Measurements from ENCODE around the gene KCTD20.
"Not testable (repeated sequence)": the region's sequence is repeated elsewhere in the genome, so short reads cannot be mapped to it uniquely, and the experiment has no call there.

The KCTD20 gene

DNA sequence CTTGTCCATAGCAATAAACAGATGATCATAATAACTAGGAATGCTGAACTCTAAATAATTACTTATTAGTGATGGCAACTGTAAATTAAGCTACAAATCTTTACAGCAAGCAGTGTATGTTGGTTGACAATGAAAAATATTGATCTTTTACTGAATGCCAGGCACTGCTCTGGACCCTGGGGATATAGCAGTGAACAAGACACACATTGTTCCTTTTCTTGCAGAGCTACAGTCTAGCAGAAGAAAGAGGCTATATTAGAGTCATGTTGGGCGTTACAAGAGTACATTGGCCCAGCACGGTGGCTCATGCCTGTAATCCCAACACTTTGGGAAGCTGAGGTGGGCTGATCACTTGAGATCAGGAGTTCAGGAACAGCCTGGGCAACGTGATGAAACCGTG, 11.6 kb upstream of the KCTD20 start:
- no peak overlapping the region for H3K4me3 ChIP-seq (ENCODE audit: low read length)

DNA sequence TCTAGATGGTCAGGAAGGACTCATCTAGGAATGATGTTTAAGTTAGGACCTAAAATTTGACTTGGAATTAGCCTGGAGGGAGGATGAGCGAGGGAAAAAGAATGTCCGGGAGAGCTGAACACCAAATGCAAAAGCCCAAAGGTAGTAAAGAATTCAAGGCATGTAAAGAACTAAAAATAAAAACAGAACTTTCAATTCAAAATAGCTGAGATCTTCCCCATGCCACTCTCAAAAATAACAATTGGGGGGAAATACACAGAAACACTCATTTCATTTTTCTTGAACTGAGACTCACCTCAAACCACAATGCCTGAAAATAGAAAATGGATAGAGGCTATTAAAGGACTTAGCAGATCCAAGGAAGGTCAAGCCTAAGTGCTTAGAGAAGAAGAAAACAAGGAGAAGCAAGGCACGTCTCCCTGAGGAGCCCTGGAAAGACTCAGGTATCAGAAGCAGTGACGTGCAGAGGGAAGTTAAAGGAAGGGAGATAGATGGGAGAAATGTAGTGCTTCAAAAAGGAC, 10.6 kb upstream of the KCTD20 start:
- no peak overlapping the region; the same call in 1 of the 2 replicates for H3K4me3 ChIP-seq (ENCODE audit: low read length)
- TF ChIP-seq ZNF274 (IDR thresholded peaks at IDR 0.05; ENCODE audit: low read depth, low read length), result no peak

More for the DNA sequence above, 11.6 kb upstream of the KCTD20 start:
- no peak for TF ChIP-seq ZNF274 (IDR thresholded peaks at IDR 0.05; ENCODE audit: low read depth, low read length)

DNA sequence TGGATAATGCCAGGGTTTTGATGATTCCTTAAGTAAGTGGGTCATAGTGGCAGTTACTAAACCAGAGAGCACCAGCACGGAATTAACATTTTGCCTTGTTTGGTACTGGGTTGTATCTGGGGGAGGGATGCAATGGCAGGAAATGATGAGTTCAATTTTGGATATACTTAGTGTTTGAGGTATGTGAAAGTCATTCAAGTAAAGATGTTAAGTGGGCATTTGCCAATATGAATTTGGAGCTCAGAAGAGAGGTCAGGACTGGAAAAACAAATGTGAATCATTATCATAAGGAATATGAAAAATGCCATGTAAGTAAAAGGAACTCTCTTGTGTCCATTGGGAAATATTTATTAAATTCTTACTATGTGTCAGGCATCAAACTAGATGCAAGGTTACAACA, 6.3 kb upstream of the KCTD20 start:
- no peak overlapping the region for H3K4me3 ChIP-seq (ENCODE audit: low read length)
- no peak for TF ChIP-seq ZNF274 (IDR thresholded peaks at IDR 0.05; ENCODE audit: low read depth, low read length)

DNA sequence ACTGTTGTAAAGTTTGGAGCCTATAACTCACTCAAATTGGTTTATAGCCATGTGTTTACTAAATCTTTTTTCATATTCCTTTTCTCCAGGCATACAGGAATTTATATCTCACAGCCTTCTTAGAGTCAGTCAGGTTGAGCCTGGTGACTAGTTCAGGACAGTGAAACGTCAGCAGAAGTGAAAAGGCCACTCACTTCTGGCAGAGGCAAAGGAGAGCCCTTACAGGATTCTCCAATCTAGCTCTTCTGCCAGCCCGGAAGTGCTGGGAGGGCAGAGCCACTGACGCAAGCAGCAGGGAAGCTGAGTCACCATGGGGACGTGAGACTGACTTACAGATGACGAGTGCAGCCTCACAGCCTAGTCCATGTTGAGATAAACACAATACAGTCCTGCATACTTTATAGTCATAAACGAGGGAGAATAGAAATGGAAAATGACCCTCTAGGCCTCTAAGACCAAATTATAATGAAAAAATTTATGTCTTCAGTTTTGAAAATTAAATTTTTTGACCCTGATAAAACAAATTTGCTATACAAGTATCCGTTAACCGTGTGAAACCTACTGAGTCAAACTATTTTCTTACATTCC, 1.4 kb upstream of the KCTD20 start:
- no peak for TF ChIP-seq ZNF274 (IDR thresholded peaks at IDR 0.05; ENCODE audit: low read depth, low read length)
- H3K4me3 ChIP-seq (ENCODE audit: low read length), result no peak overlapping the region

DNA sequence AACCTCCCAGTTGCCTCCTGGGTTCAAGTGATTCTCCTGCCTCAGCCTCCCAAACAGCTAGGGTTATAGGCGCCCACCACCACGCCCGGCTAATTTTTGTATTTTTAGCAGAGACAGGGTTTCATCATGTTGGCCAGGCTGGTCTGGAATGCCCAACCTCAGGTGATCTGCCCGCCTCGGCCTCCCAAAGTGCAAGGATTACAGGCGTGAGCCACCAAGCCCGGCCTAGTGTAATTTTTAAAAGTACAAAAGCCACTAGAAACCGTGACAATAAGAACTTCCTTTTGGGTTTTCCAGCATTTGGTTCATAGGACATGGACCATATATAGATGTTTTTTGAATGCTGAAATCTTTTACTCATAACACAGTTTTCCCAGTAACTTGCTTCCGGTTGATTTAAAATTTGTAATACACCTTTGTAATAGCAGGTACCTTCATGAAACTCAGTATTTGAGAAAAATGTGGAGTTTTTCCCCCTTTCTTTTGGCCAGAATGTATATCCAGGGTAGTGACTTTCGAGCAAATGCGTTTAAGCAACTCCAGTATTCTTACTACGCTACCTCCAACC, 613 bp upstream of the KCTD20 start:
- no peak for TF ChIP-seq ZNF274 (IDR thresholded peaks at IDR 0.05; ENCODE audit: low read depth, low read length)
- peak overlapping the region; percentile 86 for H3K4me3 ChIP-seq (ENCODE audit: low read length)

GRCh38 chr6:36443471-36444428, 950 bp downstream of the KCTD20 start:
- TF ChIP-seq ZNF274 (IDR thresholded peaks at IDR 0.05; ENCODE audit: low read depth, low read length), result no peak
- H3K4me3 ChIP-seq (ENCODE audit: low read length), result peak overlapping the region; percentile 86

GRCh38 chr6:36444470-36444869, 1.7 kb downstream of the KCTD20 start:
- peak overlapping the region; percentile 86 for H3K4me3 ChIP-seq (ENCODE audit: low read length)

GRCh38 chr6:36445621-36446020, 2.8 kb downstream of the KCTD20 start:
- no peak for TF ChIP-seq ZNF274 (IDR thresholded peaks at IDR 0.05; ENCODE audit: low read depth, low read length)
- no peak overlapping the region for H3K4me3 ChIP-seq (ENCODE audit: low read length)

More at GRCh38 chr6:36444470-36444869, 1.7 kb downstream of the KCTD20 start:
- TF ChIP-seq ZNF274 (IDR thresholded peaks at IDR 0.05; ENCODE audit: low read depth, low read length), result no peak

GRCh38 chr6:36449173-36449572, 6.4 kb downstream of the KCTD20 start:
- not testable (repeated sequence) for H3K4me3 ChIP-seq (ENCODE audit: low read length)

GRCh38 chr6:36452897-36453296, 10.1 kb downstream of the KCTD20 start:
- H3K4me3 ChIP-seq (ENCODE audit: low read length), result not testable (repeated sequence)

DNA sequence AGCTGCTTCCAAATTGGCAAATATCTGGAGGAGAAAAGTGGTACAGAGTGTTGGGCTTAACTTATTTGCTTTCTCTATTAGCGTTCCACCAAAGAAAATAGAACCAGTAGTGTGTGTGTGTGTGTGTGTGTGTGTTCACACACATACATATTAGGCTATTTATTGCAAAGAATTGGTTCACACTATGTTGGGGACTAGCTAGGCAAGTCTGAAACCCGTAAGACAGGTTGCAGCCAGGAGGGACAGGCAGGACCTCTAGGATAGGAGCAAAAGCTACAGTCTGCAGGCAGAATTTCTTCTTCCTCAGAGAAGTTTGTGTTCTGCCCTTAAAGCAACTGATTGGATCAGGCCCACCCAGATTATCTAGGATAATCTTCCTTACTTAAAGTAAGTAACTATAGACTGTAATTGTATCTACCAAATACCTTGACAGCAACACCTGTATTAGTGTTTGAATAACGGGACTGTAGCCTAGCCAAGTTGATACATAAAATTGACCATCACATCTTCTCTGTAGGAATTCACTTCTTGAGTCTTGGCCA, 12.8 kb downstream of the KCTD20 start:
- no peak for TF ChIP-seq ZNF274 (IDR thresholded peaks at IDR 0.05; ENCODE audit: low read depth, low read length)
- no peak overlapping the region for H3K4me3 ChIP-seq (ENCODE audit: low read length)

- no peak for TF ChIP-seq ZNF274 (IDR thresholded peaks at IDR 0.05; ENCODE audit: low read depth, low read length)
- H3K4me3 ChIP-seq (ENCODE audit: low read length), result no peak overlapping the region
Observed at GRCh38 chr6:36459501-36459900, 16.7 kb downstream of the KCTD20 start.

DNA sequence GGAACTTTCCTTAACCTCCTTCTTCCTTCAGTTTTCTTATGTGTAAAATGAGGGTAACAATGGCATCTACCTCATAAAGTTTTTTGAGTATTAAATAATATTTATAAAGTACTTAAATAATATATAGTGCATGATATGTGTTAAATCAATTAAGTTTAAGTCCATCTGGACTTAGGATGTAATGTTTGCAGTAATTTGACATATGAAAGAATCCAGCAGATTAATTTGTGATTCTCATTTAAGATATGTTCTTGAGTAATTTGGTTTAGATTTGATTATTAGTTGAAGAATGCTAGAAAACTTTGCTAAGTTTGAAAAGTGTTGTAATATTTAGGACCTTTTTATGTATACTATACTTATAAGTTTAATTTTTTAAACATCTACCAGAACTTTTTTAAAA, 18.1 kb downstream of the KCTD20 start:
- TF ChIP-seq ZNF274 (IDR thresholded peaks at IDR 0.05; ENCODE audit: low read depth, low read length), result no peak
- no peak overlapping the region for H3K4me3 ChIP-seq (ENCODE audit: low read length)

DNA sequence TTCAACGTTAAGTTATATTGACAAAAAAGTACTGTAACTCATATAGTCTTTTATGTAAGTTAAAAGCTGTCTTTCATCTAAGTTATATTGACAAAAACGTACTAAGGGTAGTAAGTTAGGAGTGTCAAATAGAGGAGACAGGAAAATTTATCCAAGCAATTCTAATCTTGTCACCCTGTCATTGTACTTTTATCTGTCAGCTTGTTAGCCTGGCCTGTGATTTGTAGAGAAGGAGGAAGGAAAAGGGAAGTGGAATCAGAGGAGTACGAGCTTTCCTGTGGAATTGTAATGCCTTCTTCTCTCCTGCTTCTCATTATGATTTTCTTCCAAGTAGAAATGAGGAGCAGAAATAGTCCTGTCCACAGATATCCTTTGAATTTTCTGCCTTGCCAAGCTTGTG, 18.8 kb downstream of the KCTD20 start:
- H3K4me3 ChIP-seq (ENCODE audit: low read length), result no peak overlapping the region
- TF ChIP-seq ZNF274 (IDR thresholded peaks at IDR 0.05; ENCODE audit: low read depth, low read length), result no peak

Data from GM08714 (cell line).